SK-N-SH (cell line): Measurements from ENCODE around the gene BBX. TPM values are rescaled to one million over a fixed set of nuclear protein-coding genes. Genes with fewer than 3 reads are reported as not detected.
A peak's percentile ranks its signal among the peaks of the same experiment; 100 is the strongest.

ENCODE experiments used
- CTCF ChIA-PET: fragments of 300-600, 350-600 bp; formaldehyde crosslinking; extraction: SDS; loops from one replicate; lab custom pipeline; 2021; lab: Yijun Ruan, JAX
- POLR2A ChIA-PET: fragments of 350-600 bp; sonication (Branson Sonifier 250); formaldehyde crosslinking; extraction: SDS; loops from one replicate; lab custom pipeline; 2020; ENCODE audit warnings: antibody characterized with exemption, inconsistent platforms; lab: Yijun Ruan, JAX
- DNase-seq: peaks from one replicate; pipeline ENCODE4 v3.0.0; 2012
- H2AFZ ChIP-seq: fragments of 200-600 bp; sonication (generic); 2 replicates; pipeline ENCODE4 v1.8.1; 2016; ENCODE audit warnings: antibody characterized with exemption, mild to moderate bottlenecking, low read depth
- H3F3A ChIP-seq: fragments of 200-600 bp; sonication (generic); replicated peaks from 2 replicates; pipeline ENCODE3; 2016; ENCODE audit warnings: antibody characterized with exemption, mild to moderate bottlenecking; ENCODE audit not compliant: insufficient read depth
- H3K27ac ChIP-seq, 2 experiments: fragments of 200-500 bp in 1 of 2; fragments of 200-600 bp in 1 of 2; sonication (Bioruptor generic) in 1 of 2; sonication (generic), shearing (Covaris generic) in 1 of 2; 2 replicates each; pipeline versions ENCODE4 v1.5.1 to v1.6.1; 2014 to 2016; ENCODE audit warnings: low read depth in 2 of 2, inconsistent platforms in 1 of 2, low read length in 1 of 2, mild to moderate bottlenecking in 1 of 2, mixed read lengths in 1 of 2
- H3K27me3 ChIP-seq: fragments of 200-600 bp; sonication (generic), shearing (Covaris generic); 2 replicates; pipeline ENCODE4 v1.6.1; 2016; ENCODE audit warnings: mixed run types; ENCODE audit not compliant: insufficient read depth
- H3K36me3 ChIP-seq, 2 experiments: fragments of 200-500 bp in 1 of 2; fragments of 200-600 bp in 1 of 2; sonication (Bioruptor generic) in 1 of 2; sonication (generic) in 1 of 2; replicated peaks in 1 of 2; 2 replicates each; pipeline versions ENCODE3 to v1.5.1; 2014 to 2016; ENCODE audit warnings: low read length in 1 of 2, mild to moderate bottlenecking in 1 of 2; ENCODE audit not compliant: insufficient read depth in 2 of 2, control insufficient read depth in 1 of 2
- H3K4me1 ChIP-seq, 2 experiments: fragments of 200-500 bp in 1 of 2; fragments of 200-600 bp in 1 of 2; sonication (Bioruptor generic) in 1 of 2; sonication (generic), shearing (Covaris generic) in 1 of 2; 2 replicates each; pipeline versions ENCODE4 v1.5.1 to v1.6.1; 2014 to 2016; ENCODE audit warnings: low read depth in 1 of 2, low read length in 1 of 2, mixed run types in 1 of 2; ENCODE audit not compliant: insufficient read depth in 2 of 2, control insufficient read depth in 1 of 2
- H3K4me2 ChIP-seq: fragments of 200-600 bp; sonication (generic), shearing (Covaris generic); 2 replicates; pipeline ENCODE4 v1.6.1; 2017; ENCODE audit warnings: mixed run types
- H3K4me3 ChIP-seq, 2 experiments: fragments of 200-500 bp in 1 of 2; fragments of 200-600 bp in 1 of 2; sonication (Bioruptor generic) in 1 of 2; sonication (generic), shearing (Covaris generic) in 1 of 2; 2 replicates each; pipeline versions ENCODE4 v1.5.1 to v1.8.1; 2014 to 2016; ENCODE audit warnings: low read depth in 2 of 2, inconsistent platforms in 1 of 2, low read length in 1 of 2, mild to moderate bottlenecking in 1 of 2, mixed read lengths in 1 of 2, moderate library complexity in 1 of 2
- H3K79me2 ChIP-seq: fragments of 200-600 bp; sonication (generic); 2 replicates; pipeline ENCODE4 v1.8.1; 2017; ENCODE audit warnings: mild to moderate bottlenecking; ENCODE audit not compliant: insufficient read depth
- H3K9ac ChIP-seq: fragments of 200-600 bp; sonication (generic); 2 replicates; pipeline ENCODE4 v1.6.1; 2017; ENCODE audit warnings: mixed run types
- H3K9me2 ChIP-seq: fragments of 200-600 bp; sonication (generic); 2 replicates; pipeline ENCODE4 v1.6.1; 2017; ENCODE audit warnings: mixed run types
- H3K9me3 ChIP-seq: fragments of 200-600 bp; sonication (generic); 2 replicates; pipeline ENCODE4 v1.6.1; 2017; ENCODE audit warnings: mixed run types, mild to moderate bottlenecking, moderate library complexity
- H4K20me1 ChIP-seq: fragments of 200-600 bp; sonication (generic); 2 replicates; pipeline ENCODE4 v1.6.1; 2017; ENCODE audit warnings: mild to moderate bottlenecking, mixed run types; ENCODE audit not compliant: insufficient read depth
- CHD2 ChIP-seq: fragments of 150-350 bp; IDR thresholded peaks from 2 replicates; pipeline ENCODE4 v1.6.1; 2018; ENCODE audit warnings: low read length; ENCODE audit not compliant: partially characterized antibody
- CTCF ChIP-seq: fragments of 200-600 bp; sonication (generic); IDR thresholded peaks from 2 replicates; pipeline ENCODE4 v1.6.1; 2017; ENCODE audit warnings: antibody characterized with exemption, mild to moderate bottlenecking, moderate library complexity
- ELF1 ChIP-seq: IDR thresholded peaks from 2 replicates; pipeline ENCODE4 v1.4.0; 2012
- EZH2phosphoT487 ChIP-seq: fragments of 200-600 bp; sonication (generic); IDR thresholded peaks from 2 replicates; pipeline ENCODE4 v1.6.1; 2017; ENCODE audit warnings: low read depth, mixed run types, mild to moderate bottlenecking, antibody characterized with exemption, moderate library complexity, borderline replicate concordance
- FOXM1 ChIP-seq: IDR thresholded peaks from 2 replicates; pipeline ENCODE4 v1.4.0; 2012; ENCODE audit warnings: low read depth, mild to moderate bottlenecking
- GATA2 ChIP-seq: sonication (generic); formaldehyde crosslinking; IDR thresholded peaks from 2 replicates; pipeline ENCODE4 v1.5.0; 2020; ENCODE audit warnings: mild to moderate bottlenecking, missing genetic modification reagents
- JUND ChIP-seq: IDR thresholded peaks from 2 replicates; pipeline ENCODE4 v1.4.0; 2012
- MXI1 ChIP-seq: IDR thresholded peaks from 2 replicates; pipeline ENCODE4 v1.6.1; 2012; ENCODE audit warnings: mild to moderate bottlenecking, low read depth, low read length, improper control_type of control experiment
- NRF1 ChIP-seq: IDR thresholded peaks from 2 replicates; pipeline ENCODE4 v1.6.1; 2012; ENCODE audit warnings: low read depth, mild to moderate bottlenecking, low read length
- PBX3 ChIP-seq: IDR thresholded peaks from 2 replicates; pipeline ENCODE4; 2012
- RAD21 ChIP-seq: IDR thresholded peaks from 2 replicates; pipeline ENCODE4 v1.6.1; 2012; ENCODE audit warnings: mild to moderate bottlenecking, low read length
- RXRA ChIP-seq: IDR thresholded peaks from 2 replicates; pipeline ENCODE4 v1.4.0; 2012; ENCODE audit warnings: low read depth, mild to moderate bottlenecking, borderline replicate concordance
- SMC3 ChIP-seq: IDR thresholded peaks from 2 replicates; pipeline ENCODE4 v1.6.1; 2012; ENCODE audit warnings: low read depth, low read length, improper control_type of control experiment
- TCF12 ChIP-seq: IDR thresholded peaks from 2 replicates; pipeline ENCODE4 v1.4.0; 2012
- TEAD4 ChIP-seq: IDR thresholded peaks from 2 replicates; pipeline ENCODE4 v1.4.0; 2012; ENCODE audit warnings: mild to moderate bottlenecking, borderline replicate concordance; ENCODE audit not compliant: insufficient read depth
- USF1 ChIP-seq: IDR thresholded peaks from 2 replicates; pipeline ENCODE4 v1.4.0; 2012; ENCODE audit warnings: low read depth, borderline replicate concordance
- ZBTB33 ChIP-seq: IDR thresholded peaks from 2 replicates; pipeline ENCODE4 v1.4.0; 2012; ENCODE audit warnings: low read depth, borderline replicate concordance
- WGBS: methylation state at CpG from one replicate; pipeline ENCODE4 v1.1.6; 2017; ENCODE audit warnings: low lambda C conversion rate; 5-methylcytosine and 5-hydroxymethylcytosine counted together
- polyA plus RNA-seq, 3 experiments: library from polyadenylated mRNA; depleted of rRNA; stranded (reverse); fragments of >200 nt; gene quantifications; 2 replicates each; pipeline ENCODE4 v1.2.3, GENCODE V29; 2012

BBX gene
- polyA plus RNA-seq, 1 of the 3 experiments (the other 2 are of a cell fraction): 14.2 TPM

GRCh38 chr3:107663266-107663665, 140.5 kb downstream of the BBX start:
- TF ChIP-seq ELF1 (no peak), MXI1 (no peak), JUND (no peak), CHD2 (no peak), USF1 (no peak), FOXM1 (no peak), NRF1 (no peak), TCF12 (no peak), ZBTB33 (no peak), EZH2phosphoT487 (no peak), PBX3 (no peak), GATA2 (CRISPR knock-in tag) (no peak), TEAD4 (no peak), SMC3 (no peak), RAD21 (no peak)
- WGBS: 62% methylated on average over 2 of the region's 2 CpGs
- H3K27ac ChIP-seq: no peak overlapping the region
- no peaks in the 10 kb centered on the region for H3K9me2 ChIP-seq
- H4K20me1 ChIP-seq: no peaks in the 10 kb centered on the region
- no peaks in the 10 kb centered on the region for H3K9me3 ChIP-seq
- H3K9ac ChIP-seq: no peak overlapping the region
- no peak overlapping the region for H3K4me3 ChIP-seq
- POLR2A ChIA-PET: no interaction called here
- CTCF ChIA-PET: interaction anchor here (1.4 to 4.2 kb wide), 4 partner anchors 13 to 89 kb away, joined by 3 to 36 read pairs (median 4); no protein-coding TSS in a partner anchor
- H3K27me3 ChIP-seq: no peaks in the 10 kb centered on the region
- no peak for DNase-seq
- no peaks in the 10 kb centered on the region for H3K79me2 ChIP-seq
- no peak overlapping the region for H2AFZ ChIP-seq
- peaks cover 4% of the 10 kb centered on the region for H3F3A ChIP-seq
- H3K36me3 ChIP-seq: peaks cover 0 to 3% of the 10 kb centered on the region in 2 experiments
- H3K4me1 ChIP-seq: peaks cover 7 to 18% of the 10 kb centered on the region in 2 experiments; a peak in 3 of 4 replicates
- H3K4me2 ChIP-seq: no peak overlapping the region

GRCh38 chr3:107664614-107665013, 141.9 kb downstream of the BBX start:
- no peak for TF ChIP-seq ELF1
- TF ChIP-seq RXRA: no peak
- TF ChIP-seq CTCF: 0 out of 2 replicates have a peak, but pooled peaks have one; percentile 11
- peak; percentile 29; the same call in 1 of the 2 replicates for TF ChIP-seq RAD21
- TF ChIP-seq, all 33 proteins: peak for 2
- no peak for DNase-seq
- Histone ChIP-seq H3K27ac (no peak overlapping the region), H3K4me3 (no peak overlapping the region), H3F3A (peaks cover 4% of the 10 kb centered on the region), H3K9me3 (no peaks in the 10 kb centered on the region), H3K9ac (no peak overlapping the region), H3K4me2 (no peak overlapping the region), H3K9me2 (no peaks in the 10 kb centered on the region), H3K79me2 (no peaks in the 10 kb centered on the region), H2AFZ (no peak overlapping the region), H3K36me3 (peaks cover 0 to 3% of the 10 kb centered on the region in 2 experiments), H4K20me1 (no peaks in the 10 kb centered on the region), H3K4me1 (peaks cover 7 to 14% of the 10 kb centered on the region in 2 experiments; a peak in 3 of 4 replicates), H3K27me3 (no peaks in the 10 kb centered on the region)
- ChIA-PET CTCF (interaction anchor here (1.0 to 4.2 kb wide), 5 partner anchors 12 to 813 kb away, joined by 3 to 36 read pairs (median 6); no protein-coding TSS in a partner anchor), POLR2A (no interaction called here)
- WGBS: 93% methylated on average over 2 of the region's 2 CpGs
